Caco-2 (cell line): ENCODE measurements around the gene ACYP2. TPM values are rescaled to one million over a fixed set of nuclear protein-coding genes. Genes with fewer than 3 reads are reported as not detected.

Experiments
- BruUV-seq: library from RNA; stranded (reverse); fragments of 400-500 nt; replicated peaks from 2 replicates; lab custom pipeline; 2021; lab: Mats Ljungman, UMichigan
- CTCF ChIA-PET: fragments of 300-600 bp; sonication (Branson Sonifier 250); formaldehyde crosslinking; loops from one replicate; lab custom pipeline; 2022; ENCODE audit warnings: antibody characterized with exemption; lab: Charles Lee
- POLR2A ChIA-PET: fragments of 300-600 bp; sonication (Branson Sonifier 250); formaldehyde crosslinking; loops from one replicate; lab custom pipeline; 2022; ENCODE audit warnings: antibody characterized with exemption; lab: Charles Lee
- DNase-seq, 2 experiments: peaks; one replicate each; pipeline versions ENCODE4 v3.0.0 to v3.0.0-alpha.2; 2020 to 2022
- H3K27me3 ChIP-seq: replicated peaks from 2 replicates; pipeline ENCODE4 v1.6.0; 2011; ENCODE audit warnings: low read length; ENCODE audit not compliant: control insufficient read depth, insufficient read depth
- H3K36me3 ChIP-seq: 2 replicates; pipeline ENCODE4 v1.5.1; 2011; ENCODE audit warnings: low read length; ENCODE audit not compliant: control insufficient read depth, insufficient read depth
- H3K4me1 ChIP-seq: fragments of 250-450 bp; sonication (Bioruptor Pico); 2 replicates; pipeline ENCODE4 v1.5.1; 2020; ENCODE audit warnings: mild to moderate bottlenecking
- H3K4me3 ChIP-seq: 2 replicates; pipeline ENCODE4 v1.5.1; 2011; ENCODE audit warnings: low read depth, mild to moderate bottlenecking, control low read depth, low read length
- H3K9me3 ChIP-seq: fragments of 250-450 bp; sonication (Bioruptor Pico); 2 replicates; pipeline ENCODE4 v1.5.1; 2020; ENCODE audit warnings: mild to moderate bottlenecking, moderate library complexity
- H3K27ac Mint-ChIP-seq: one replicate; pipeline ENCODE4 v1.8.0; 2022; ENCODE audit warnings: mixed read lengths; ENCODE audit not compliant: unreplicated experiment
- H3K27me3 Mint-ChIP-seq: one replicate; pipeline ENCODE4 v1.8.0; 2022; ENCODE audit warnings: mixed read lengths; ENCODE audit not compliant: insufficient read depth, unreplicated experiment
- H3K36me3 Mint-ChIP-seq: one replicate; pipeline ENCODE4 v1.8.0; 2022; ENCODE audit warnings: mild to moderate bottlenecking, mixed read lengths; ENCODE audit not compliant: insufficient read depth, unreplicated experiment
- H3K4me1 Mint-ChIP-seq: one replicate; pipeline ENCODE4 v1.8.0; 2022; ENCODE audit warnings: low read depth, mixed read lengths; ENCODE audit not compliant: unreplicated experiment
- H3K4me3 Mint-ChIP-seq: one replicate; pipeline ENCODE4 v1.8.0; 2022; ENCODE audit warnings: mild to moderate bottlenecking, moderate library complexity, mixed read lengths; ENCODE audit not compliant: unreplicated experiment
- H3K9me3 Mint-ChIP-seq: one replicate; pipeline ENCODE4 v1.8.0; 2022; ENCODE audit warnings: mixed read lengths; ENCODE audit not compliant: unreplicated experiment
- intact Hi-C: fragments of 100-400 bp; cut with micrococcal nuclease; formaldehyde crosslinking; loops from one replicate; pipeline ENCODE4 v1.10.0; 2022; ENCODE audit not compliant: unreplicated experiment
- total RNA-seq: library from RNA; stranded (reverse); gene quantifications from 2 replicates; pipeline ENCODE4 v1.2.3, GENCODE V29; 2022
- TF ChIP-seq, protein P1 (sequence below), 2 experiments: fragments of 200-600 bp in 1 of 2; IDR thresholded peaks; 1 replicate in 1 of 2; 2 replicates in 1 of 2; pipeline versions ENCODE4 v1.5.1 to v1.8.0; 2011 to 2022; ENCODE audit warnings: antibody characterized with exemption in 1 of 2, control low read depth in 1 of 2, inconsistent platforms in 1 of 2, low read depth in 1 of 2, low read length in 1 of 2, mild to moderate bottlenecking in 1 of 2, moderate library complexity in 1 of 2; ENCODE audit not compliant: insufficient read depth in 1 of 2, severe bottlenecking in 1 of 2, unreplicated experiment in 1 of 2

The ACYP2 gene
- total RNA-seq, 1 experiment from 2014 or later: 4.1 TPM

GRCh38 chr2:54329482-54330161, 214.2 kb downstream of the ACYP2 start:
- no peaks in the 10 kb centered on the region for H3K9me3 Mint-ChIP-seq
- ChIA-PET POLR2A (no interaction called here), CTCF (interaction anchor here (0.5 to 1.7 kb wide), 2 partner anchors 153 to 350 kb away, joined by 3 to 6 read pairs; no protein-coding TSS in a partner anchor)

DNA sequence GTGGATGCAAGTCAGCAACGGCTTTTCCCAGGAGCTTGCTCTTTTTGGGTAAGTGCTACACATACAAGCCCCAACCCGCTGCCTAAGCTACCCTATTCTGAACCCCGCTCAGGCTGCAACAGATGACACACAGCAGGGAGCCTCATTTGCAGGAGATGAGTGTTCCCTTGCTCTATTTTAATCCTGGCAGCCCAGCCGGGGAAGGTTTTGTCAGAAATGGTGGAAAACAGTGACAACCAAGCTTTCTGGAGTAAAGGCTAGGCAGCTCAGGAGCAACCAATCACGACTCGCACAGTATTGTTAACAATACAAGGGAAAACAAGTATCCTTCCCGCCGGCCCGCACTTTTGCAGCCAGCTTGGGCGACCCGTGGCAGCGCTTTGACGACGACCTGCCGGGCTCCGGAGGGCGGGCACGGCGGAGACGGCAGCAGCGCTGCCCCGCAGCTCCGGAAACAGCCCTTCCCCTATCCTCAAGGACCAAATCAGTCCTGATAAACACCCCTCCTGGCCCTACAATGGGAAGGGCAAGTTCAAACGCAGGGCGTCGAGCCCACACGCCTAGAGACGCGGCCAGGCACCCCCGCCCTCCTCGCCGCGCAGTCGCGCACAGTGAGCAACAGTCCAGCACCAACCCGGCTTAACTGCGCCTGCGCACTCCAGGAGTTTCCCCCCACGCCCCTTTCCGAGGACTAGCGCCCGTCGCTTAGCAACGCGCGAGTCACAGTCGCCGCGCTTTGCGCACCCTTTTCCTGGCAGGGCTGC, 214.9 kb downstream of the ACYP2 start:
- H3K27ac Mint-ChIP-seq: peak overlapping the region; percentile 86
- intact Hi-C loops: loop anchor here (1.0 to 5.0 kb wide), 4 partner anchors 96 to 223 kb away; partner anchors contain the start of gene SPTBN1
- no peaks in the 10 kb centered on the region for H3K27me3 ChIP-seq
- no peaks in the 10 kb centered on the region for H3K9me3 Mint-ChIP-seq
- peaks cover 4% of the 10 kb centered on the region for H3K27me3 Mint-ChIP-seq
- H3K4me1 Mint-ChIP-seq: peaks cover 13% of the 10 kb centered on the region
- ChIA-PET POLR2A (no interaction called here), CTCF (interaction anchor here (0.5 to 1.7 kb wide), 2 partner anchors 154 to 349 kb away, joined by 3 to 6 read pairs; no protein-coding TSS in a partner anchor)
- BruUV-seq: no TSS peak
- H3K9me3 ChIP-seq: peaks cover 2% of the 10 kb centered on the region; the same call in 1 of the 2 replicates
- H3K36me3 ChIP-seq: no peaks in the 10 kb centered on the region
- H3K36me3 Mint-ChIP-seq: peaks cover 7% of the 10 kb centered on the region
- TF ChIP-seq, protein P1, sequence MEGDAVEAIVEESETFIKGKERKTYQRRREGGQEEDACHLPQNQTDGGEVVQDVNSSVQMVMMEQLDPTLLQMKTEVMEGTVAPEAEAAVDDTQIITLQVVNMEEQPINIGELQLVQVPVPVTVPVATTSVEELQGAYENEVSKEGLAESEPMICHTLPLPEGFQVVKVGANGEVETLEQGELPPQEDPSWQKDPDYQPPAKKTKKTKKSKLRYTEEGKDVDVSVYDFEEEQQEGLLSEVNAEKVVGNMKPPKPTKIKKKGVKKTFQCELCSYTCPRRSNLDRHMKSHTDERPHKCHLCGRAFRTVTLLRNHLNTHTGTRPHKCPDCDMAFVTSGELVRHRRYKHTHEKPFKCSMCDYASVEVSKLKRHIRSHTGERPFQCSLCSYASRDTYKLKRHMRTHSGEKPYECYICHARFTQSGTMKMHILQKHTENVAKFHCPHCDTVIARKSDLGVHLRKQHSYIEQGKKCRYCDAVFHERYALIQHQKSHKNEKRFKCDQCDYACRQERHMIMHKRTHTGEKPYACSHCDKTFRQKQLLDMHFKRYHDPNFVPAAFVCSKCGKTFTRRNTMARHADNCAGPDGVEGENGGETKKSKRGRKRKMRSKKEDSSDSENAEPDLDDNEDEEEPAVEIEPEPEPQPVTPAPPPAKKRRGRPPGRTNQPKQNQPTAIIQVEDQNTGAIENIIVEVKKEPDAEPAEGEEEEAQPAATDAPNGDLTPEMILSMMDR (IDR thresholded peaks at IDR 0.05; ENCODE audit: insufficient read depth in 1 of 2, low read depth in 1 of 2, low read length in 1 of 2, severe bottlenecking in 1 of 2, unreplicated experiment in 1 of 2): no peak
- peak; percentile 96 for DNase-seq
- H3K4me3 ChIP-seq: peak overlapping the region; percentile 60
- no peaks in the 10 kb centered on the region for H3K4me1 ChIP-seq
- peak overlapping the region; percentile 90 for H3K4me3 Mint-ChIP-seq

More at GRCh38 chr2:54329482-54330161, 214.2 kb downstream of the ACYP2 start:
- intact Hi-C loops: loop anchor here (1.0 to 5.0 kb wide), 4 partner anchors 95 to 222 kb away; partner anchors contain the start of gene SPTBN1
- Histone ChIP-seq H3K27me3 (no peaks in the 10 kb centered on the region), H3K9me3 (peaks cover 9% of the 10 kb centered on the region; the same call in 1 of the 2 replicates), H3K36me3 (no peaks in the 10 kb centered on the region), H3K4me1 (no peaks in the 10 kb centered on the region), H3K4me3 (peak overlapping the region; percentile 60)
- no TSS peak for BruUV-seq
- DNase-seq: peak in 1 of 2 experiments; percentile 7
- H3K27ac Mint-ChIP-seq: no peak overlapping the region
- peaks cover 7% of the 10 kb centered on the region for H3K36me3 Mint-ChIP-seq
- H3K27me3 Mint-ChIP-seq: peaks cover 4% of the 10 kb centered on the region
- TF ChIP-seq, protein P1 (IDR thresholded peaks at IDR 0.05; ENCODE audit: insufficient read depth in 1 of 2, low read depth in 1 of 2, low read length in 1 of 2, severe bottlenecking in 1 of 2, unreplicated experiment in 1 of 2): no peak
- peaks cover 13% of the 10 kb centered on the region for H3K4me1 Mint-ChIP-seq
- peak overlapping the region; percentile 90 for H3K4me3 Mint-ChIP-seq
